Skeletal muscle tissue (tissue), 4 donors: Measurements from ENCODE around the gene CCDC17. TPM values are rescaled to one million over a fixed set of nuclear protein-coding genes. Genes with fewer than 3 reads are reported as not detected.

Experiments
- H3K27ac ChIP-seq: one replicate; pipeline ENCODE4 v1.7.0; 2013; ENCODE audit warnings: mild to moderate bottlenecking, low read depth, low read length, inconsistent platforms
- H3K27me3 ChIP-seq, 3 donors: one replicate each; pipeline ENCODE4 v1.7.0; 2013; ENCODE audit warnings: low read length in 3 of 3; ENCODE audit not compliant: control insufficient read depth in 3 of 3, insufficient read depth in 3 of 3
- H3K36me3 ChIP-seq, 3 donors: one replicate each; pipeline ENCODE4 v1.7.0; 2013; ENCODE audit warnings: low read length in 3 of 3; ENCODE audit not compliant: control insufficient read depth in 3 of 3, insufficient read depth in 3 of 3
- H3K4me1 ChIP-seq, 3 donors: one replicate each; pipeline ENCODE4 v1.7.0; 2013; ENCODE audit warnings: low read length in 3 of 3, mild to moderate bottlenecking in 3 of 3; ENCODE audit not compliant: control insufficient read depth in 3 of 3, insufficient read depth in 3 of 3
- H3K4me3 ChIP-seq, 3 donors: one replicate each; pipeline ENCODE4 v1.7.0; 2013; ENCODE audit warnings: low read length in 3 of 3
- H3K9ac ChIP-seq, 3 donors: one replicate each; pipeline ENCODE4 v1.7.0; 2013; ENCODE audit warnings: low read length in 3 of 3, mild to moderate bottlenecking in 3 of 3, moderate library complexity in 2 of 3, low read depth in 1 of 3
- H3K9me3 ChIP-seq, 3 donors: one replicate each; pipeline ENCODE4 v1.7.0; 2013; ENCODE audit warnings: low read length in 3 of 3; ENCODE audit not compliant: control insufficient read depth in 3 of 3
- total RNA-seq: library from RNA; depleted of rRNA; stranded (reverse); fragments of >200 nt; gene quantifications from one replicate; pipeline ENCODE4 v1.2.3, GENCODE V29; 2014
- donor health status: Osteomylitis.

Gene CCDC17
- 0.52 TPM for total RNA-seq

- H3K9ac ChIP-seq = peak within 1 kb of the TSS in 2 of 3 donors; percentile 21 to 54
- H3K27ac ChIP-seq = no peak within 1 kb of the TSS
These were observed at the start of gene CCDC17 for GRCh38 chr1:45623972-45624371. Gene CCDC17, minus strand, starts transcription at chr1:45624054. Its CDS starts 145 bp downstream, at chr1:45623909.

GRCh38 chr1:45669859-45670655, 46.2 kb upstream of the CCDC17 start:
- H3K27ac ChIP-seq = peak overlapping the region; percentile 20
- H3K9ac ChIP-seq = no peak overlapping the region

More at GRCh38 chr1:45623972-45624371, at the start of gene CCDC17:
- Histone ChIP-seq H3K27me3 (no peaks in the 10 kb centered on the region), H3K4me1 (peaks cover 8 to 36% (median 27%) of the 10 kb centered on the region in 3 donors), H3K9me3 (no peaks in the 10 kb centered on the region), H3K4me3 (peak within 1 kb of the TSS; percentile 19 to 43 (median 41)), H3K36me3 (peaks cover 22 to 36% (median 23%) of the 10 kb centered on the region in 3 donors)

GRCh38 chr1:45669379-45669778, 45.5 kb upstream of the CCDC17 start:
- Histone ChIP-seq H3K36me3 (peaks cover 0 to 3% (median 0%) of the 10 kb centered on the region in 3 donors), H3K4me3 (no peak overlapping the region), H3K27me3 (no peaks in the 10 kb centered on the region), H3K9me3 (no peaks in the 10 kb centered on the region), H3K9ac (peak overlapping the region in 1 of 3 donors; percentile 30), H3K27ac (peak overlapping the region; percentile 20), H3K4me1 (peaks cover 34 to 45% (median 37%) of the 10 kb centered on the region in 3 donors)

More at GRCh38 chr1:45669859-45670655, 46.2 kb upstream of the CCDC17 start:
- no peaks in the 10 kb centered on the region for H3K27me3 ChIP-seq
- H3K4me1 ChIP-seq = peaks cover 38 to 51% (median 41%) of the 10 kb centered on the region in 3 donors
- H3K4me3 ChIP-seq = no peak overlapping the region
- H3K9me3 ChIP-seq = no peaks in the 10 kb centered on the region
- H3K36me3 ChIP-seq = peaks cover 0 to 3% (median 0%) of the 10 kb centered on the region in 3 donors

GRCh38 chr1:45668526-45668925, 44.7 kb upstream of the CCDC17 start:
- H3K9me3 ChIP-seq = no peaks in the 10 kb centered on the region
- H3K4me1 ChIP-seq = peaks cover 26 to 38% (median 29%) of the 10 kb centered on the region in 3 donors
- H3K27me3 ChIP-seq = no peaks in the 10 kb centered on the region
- H3K4me3 ChIP-seq = no peak overlapping the region
- H3K9ac ChIP-seq = no peak overlapping the region
- H3K27ac ChIP-seq = no peak overlapping the region
- H3K36me3 ChIP-seq = peaks cover 0 to 3% (median 0%) of the 10 kb centered on the region in 3 donors

GRCh38 chr1:45667321-45668111, 43.7 kb upstream of the CCDC17 start:
- Histone ChIP-seq H3K9me3 (no peaks in the 10 kb centered on the region), H3K4me3 (no peak overlapping the region), H3K4me1 (peaks cover 24 to 32% (median 26%) of the 10 kb centered on the region in 3 donors), H3K27ac (no peak overlapping the region), H3K36me3 (peaks cover 0 to 3% (median 0%) of the 10 kb centered on the region in 3 donors), H3K27me3 (no peaks in the 10 kb centered on the region), H3K9ac (no peak overlapping the region)

- Histone ChIP-seq H3K4me3 (no peak overlapping the region), H3K27me3 (no peaks in the 10 kb centered on the region), H3K36me3 (peaks cover 0 to 3% (median 0%) of the 10 kb centered on the region in 3 donors), H3K4me1 (peaks cover 24 to 36% (median 26%) of the 10 kb centered on the region in 3 donors), H3K9me3 (no peaks in the 10 kb centered on the region), H3K9ac (no peak overlapping the region), H3K27ac (no peak overlapping the region)
These were observed 43.0 kb upstream of the CCDC17 start for GRCh38 chr1:45666836-45667235.

- Histone ChIP-seq H3K27me3 (no peaks in the 10 kb centered on the region), H3K4me1 (peaks cover 0 to 6% (median 6%) of the 10 kb centered on the region in 3 donors), H3K27ac (no peak overlapping the region), H3K9me3 (no peaks in the 10 kb centered on the region), H3K4me3 (no peak overlapping the region), H3K36me3 (peaks cover 32 to 45% (median 41%) of the 10 kb centered on the region in 3 donors), H3K9ac (no peak overlapping the region)
These were observed 36.5 kb upstream of the CCDC17 start for GRCh38 chr1:45660336-45660735.

- no peak overlapping the region for H3K27ac ChIP-seq
- peaks cover 0 to 6% (median 6%) of the 10 kb centered on the region in 3 donors for H3K4me1 ChIP-seq
- H3K27me3 ChIP-seq = no peaks in the 10 kb centered on the region
- H3K9me3 ChIP-seq = no peaks in the 10 kb centered on the region
- peaks cover 42 to 57% (median 52%) of the 10 kb centered on the region in 3 donors for H3K36me3 ChIP-seq
- H3K4me3 ChIP-seq = no peak overlapping the region
- no peak overlapping the region for H3K9ac ChIP-seq
These were observed 35.4 kb upstream of the CCDC17 start for GRCh38 chr1:45659222-45659621.

GRCh38 chr1:45658171-45658570, 34.3 kb upstream of the CCDC17 start:
- H3K9ac ChIP-seq = no peak overlapping the region
- no peaks in the 10 kb centered on the region for H3K9me3 ChIP-seq
- H3K36me3 ChIP-seq = peaks cover 42 to 65% (median 56%) of the 10 kb centered on the region in 3 donors
- no peak overlapping the region for H3K4me3 ChIP-seq
- H3K4me1 ChIP-seq = peaks cover 0 to 6% (median 6%) of the 10 kb centered on the region in 3 donors
- H3K27ac ChIP-seq = no peak overlapping the region
- no peaks in the 10 kb centered on the region for H3K27me3 ChIP-seq
